Uterus (tissue), 2 donors: Measurements from ENCODE around the gene DZIP3.

Source experiments
- POLR2A ChIP-seq, 2 donors: fragments of 450-650 bp; IDR thresholded peaks; one replicate each; pipeline ENCODE4 v1.6.1; 2016; ENCODE audit warnings: antibody characterized with exemption in 2 of 2, mild to moderate bottlenecking in 1 of 2, moderate library complexity in 1 of 2
- TF ChIP-seq, protein P1 (sequence below), 4 experiments: fragments of 200-600 bp in 2 of 4; fragments of 450-650 bp in 2 of 4; sonication (generic) in 2 of 4; IDR thresholded peaks; one replicate each; pipeline ENCODE4 v1.5.1; 2016 to 2019; ENCODE audit warnings: antibody characterized with exemption in 4 of 4, mild to moderate bottlenecking in 2 of 4, moderate library complexity in 1 of 4

DNA sequence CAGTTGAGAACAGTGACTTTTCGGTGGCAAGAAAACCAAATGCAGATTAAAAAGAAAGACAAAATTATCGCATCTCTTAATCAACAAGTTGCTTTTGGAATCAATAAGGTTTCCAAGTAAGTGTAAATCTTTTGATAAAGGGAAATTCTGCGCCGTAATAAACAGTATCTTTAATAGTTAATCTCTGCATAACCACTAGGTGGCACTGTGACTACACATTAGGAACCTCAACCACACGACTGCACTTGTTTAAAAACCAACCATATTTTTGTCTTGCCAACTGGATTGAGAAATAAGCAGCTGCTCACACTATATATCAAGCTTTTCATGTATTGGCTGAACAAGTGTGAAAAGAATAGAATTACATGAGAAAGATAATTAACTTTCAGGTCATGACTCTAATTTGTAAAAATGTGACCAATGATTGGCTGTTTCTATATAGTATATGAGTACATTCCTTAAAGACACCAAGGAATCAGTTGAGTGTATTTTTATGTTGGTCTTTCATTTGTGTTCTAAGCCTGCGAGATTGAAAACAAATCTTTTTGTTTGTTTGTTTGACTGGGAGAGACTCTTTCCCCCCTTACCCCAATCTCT, 72.7 kb downstream of the DZIP3 start:
- TF ChIP-seq POLR2A (IDR thresholded peaks at IDR 0.05) = no peak
- TF ChIP-seq, protein P1, sequence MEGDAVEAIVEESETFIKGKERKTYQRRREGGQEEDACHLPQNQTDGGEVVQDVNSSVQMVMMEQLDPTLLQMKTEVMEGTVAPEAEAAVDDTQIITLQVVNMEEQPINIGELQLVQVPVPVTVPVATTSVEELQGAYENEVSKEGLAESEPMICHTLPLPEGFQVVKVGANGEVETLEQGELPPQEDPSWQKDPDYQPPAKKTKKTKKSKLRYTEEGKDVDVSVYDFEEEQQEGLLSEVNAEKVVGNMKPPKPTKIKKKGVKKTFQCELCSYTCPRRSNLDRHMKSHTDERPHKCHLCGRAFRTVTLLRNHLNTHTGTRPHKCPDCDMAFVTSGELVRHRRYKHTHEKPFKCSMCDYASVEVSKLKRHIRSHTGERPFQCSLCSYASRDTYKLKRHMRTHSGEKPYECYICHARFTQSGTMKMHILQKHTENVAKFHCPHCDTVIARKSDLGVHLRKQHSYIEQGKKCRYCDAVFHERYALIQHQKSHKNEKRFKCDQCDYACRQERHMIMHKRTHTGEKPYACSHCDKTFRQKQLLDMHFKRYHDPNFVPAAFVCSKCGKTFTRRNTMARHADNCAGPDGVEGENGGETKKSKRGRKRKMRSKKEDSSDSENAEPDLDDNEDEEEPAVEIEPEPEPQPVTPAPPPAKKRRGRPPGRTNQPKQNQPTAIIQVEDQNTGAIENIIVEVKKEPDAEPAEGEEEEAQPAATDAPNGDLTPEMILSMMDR (IDR thresholded peaks at IDR 0.05) = peak; percentile 68 to 80 (median 72)
